OCI-LY7 (cell line): ENCODE measurements around the gene MCUR1. TPM values are rescaled to one million over a fixed set of nuclear protein-coding genes. Genes with fewer than 3 reads are reported as not detected.

Source experiments
- BruUV-seq: library from RNA; stranded (reverse); fragments of 400-500 nt; replicated peaks from 2 replicates; lab custom pipeline; 2021; lab: Mats Ljungman, UMichigan
- CTCF ChIA-PET: fragments of 300-600 bp; sonication (Branson Sonifier 250); formaldehyde crosslinking; loops from one replicate; lab custom pipeline; 2022; ENCODE audit warnings: antibody characterized with exemption; ENCODE audit not compliant: unreplicated experiment; lab: Charles Lee
- POLR2A ChIA-PET: fragments of 300-600 bp; sonication (Branson Sonifier 250); formaldehyde crosslinking; loops from one replicate; lab custom pipeline; 2022; ENCODE audit warnings: antibody characterized with exemption; lab: Charles Lee
- DNase-seq: peaks from one replicate; pipeline ENCODE4 v3.0.0-alpha.2; 2015; ENCODE audit warnings: low spot score
- H2AFZ ChIP-seq: fragments of 200-600 bp; sonication (generic), shearing (Covaris generic); 2 replicates; pipeline ENCODE4 v1.6.1; 2014; ENCODE audit warnings: mild to moderate bottlenecking, antibody characterized with exemption, low read length, moderate library complexity
- H3K27ac ChIP-seq: fragments of 200-600 bp; sonication (generic); 2 replicates; pipeline ENCODE4 v1.5.1; 2014; ENCODE audit warnings: mixed run types, low read depth, mild to moderate bottlenecking, moderate library complexity, low read length, inconsistent platforms; ENCODE audit not compliant: poor library complexity, severe bottlenecking
- H3K36me3 ChIP-seq: fragments of 200-600 bp; sonication (generic); 2 replicates; pipeline ENCODE4 v1.6.1; 2014; ENCODE audit warnings: mild to moderate bottlenecking, antibody characterized with exemption, low read length, moderate library complexity, mixed read lengths; ENCODE audit not compliant: insufficient read depth
- H3K4me1 ChIP-seq: fragments of 200-600 bp; sonication (generic); 2 replicates; pipeline ENCODE4 v1.5.1; 2014; ENCODE audit warnings: mild to moderate bottlenecking, low read length; ENCODE audit not compliant: insufficient read depth, poor library complexity, severe bottlenecking
- H3K4me2 ChIP-seq: fragments of 200-600 bp; sonication (generic); 2 replicates; pipeline ENCODE4 v1.6.1; 2014; ENCODE audit warnings: mild to moderate bottlenecking, low read length
- H3K4me3 ChIP-seq: fragments of 200-600 bp; sonication (generic); 2 replicates; pipeline ENCODE4 v1.5.1; 2014; ENCODE audit warnings: mild to moderate bottlenecking, low read depth, low read length; ENCODE audit not compliant: poor library complexity, severe bottlenecking
- H3K79me2 ChIP-seq: fragments of 200-600 bp; sonication (generic); 2 replicates; pipeline ENCODE4 v1.6.1; 2016; ENCODE audit warnings: low read depth, mild to moderate bottlenecking, low read length, moderate library complexity, mixed read lengths; ENCODE audit not compliant: insufficient read depth
- H3K9me2 ChIP-seq: fragments of 200-600 bp; sonication (generic); 2 replicates; pipeline ENCODE4 v1.6.1; 2016; ENCODE audit warnings: mild to moderate bottlenecking, low read length, mixed read lengths; ENCODE audit not compliant: insufficient read depth
- H3K9me3 ChIP-seq: fragments of 200-600 bp; sonication (generic); 2 replicates; pipeline ENCODE4 v1.6.1; 2014; ENCODE audit warnings: mild to moderate bottlenecking, mixed run types, low read length, mixed read lengths
- H4K20me1 ChIP-seq: fragments of 200-600 bp; sonication (generic); 2 replicates; pipeline ENCODE4 v1.6.1; 2014; ENCODE audit warnings: mild to moderate bottlenecking, antibody characterized with exemption, low read length, moderate library complexity, mixed read lengths; ENCODE audit not compliant: insufficient read depth
- CTCF ChIP-seq: fragments of 200-600 bp; sonication (generic); conservative IDR thresholded peaks from 2 replicates; pipeline ENCODE4 v1.5.1; 2014; ENCODE audit warnings: mild to moderate bottlenecking, antibody characterized with exemption, low read length, moderate library complexity, mixed read lengths
- EZH2phosphoT487 ChIP-seq: fragments of 200-600 bp; sonication (generic); IDR thresholded peaks from 2 replicates; pipeline ENCODE4 v1.6.1; 2018; ENCODE audit warnings: low read depth, borderline replicate concordance, mild to moderate bottlenecking, mixed run types, antibody characterized with exemption, low read length, moderate library complexity, mixed read lengths
- intact Hi-C: fragments of 100-400 bp; cut with micrococcal nuclease; formaldehyde crosslinking; loops from one replicate; pipeline ENCODE4 v1.10.0; 2022; ENCODE audit not compliant: unreplicated experiment
- total RNA-seq, 2 experiments: library from RNA; depleted of rRNA in 1 of 2; stranded (reverse); fragments of >200 nt in 1 of 2; shearing (Covaris generic) in 1 of 2; gene quantifications; 2 replicates each; pipeline ENCODE4 v1.2.3, GENCODE V29; 2014 to 2022

Gene MCUR1
- total RNA-seq, 2 experiments from 2014 or later: 17.3 to 31.1 TPM

- Histone ChIP-seq H3K9me3 (no peaks in the 10 kb centered on the region), H3K4me1 (peaks cover 30% of the 10 kb centered on the region), H3K79me2 (peaks cover 37% of the 10 kb centered on the region), H2AFZ (peak overlapping the region; percentile 95), H3K4me3 (peak overlapping the region; percentile 86), H3K36me3 (no peaks in the 10 kb centered on the region), H4K20me1 (peaks cover 16% of the 10 kb centered on the region), H3K27ac (peak overlapping the region; percentile 87), H3K9me2 (no peaks in the 10 kb centered on the region), H3K4me2 (peak overlapping the region; percentile 88)
- peak; percentile 76 for DNase-seq
- BruUV-seq: TSS peak; percentile 96
- CTCF ChIA-PET: interaction anchor here (0.6 to 1.0 kb wide), 2 partner anchors 252 to 1796 kb away, joined by 3 read pairs; no protein-coding TSS in a partner anchor
- TF ChIP-seq EZH2phosphoT487 (no peak), CTCF (no peak)
- POLR2A ChIA-PET: interaction anchor here (0.6 to 2.2 kb wide), 7 partner anchors 9 to 295 kb away, joined by 3 to 8 read pairs (median 4); no protein-coding TSS in a partner anchor
- intact Hi-C loops: loop anchor here (1.0 to 10.0 kb wide), 6 partner anchors 103 to 488 kb away; partner anchors contain the start of genes GFOD1, NOL7, SIRT5 and TBC1D7
Measured at GRCh38 chr6:13814938-13815575, 700 bp upstream of the MCUR1 start.

- Histone ChIP-seq H4K20me1 (peaks cover 16% of the 10 kb centered on the region), H3K9me3 (no peaks in the 10 kb centered on the region), H3K27ac (peak overlapping the region; percentile 87), H3K9me2 (no peaks in the 10 kb centered on the region), H2AFZ (peak overlapping the region; percentile 59), H3K4me3 (peak overlapping the region; percentile 86), H3K36me3 (peaks cover 9% of the 10 kb centered on the region), H3K79me2 (peaks cover 45% of the 10 kb centered on the region), H3K4me2 (peak overlapping the region; percentile 88), H3K4me1 (peaks cover 30% of the 10 kb centered on the region)
- no peak for TF ChIP-seq EZH2phosphoT487
- no peak for TF ChIP-seq CTCF
- BruUV-seq: no TSS peak
- ChIA-PET CTCF (interaction anchor here (0.5 kb wide), 1 partner anchor 187 kb away, joined by 3 read pairs; no protein-coding TSS in a partner anchor), POLR2A (interaction anchor here (1.2 to 2.2 kb wide), 2 partner anchors 11 to 104 kb away, joined by 4 to 8 read pairs; no protein-coding TSS in a partner anchor)
- peak; percentile 46 for DNase-seq
- intact Hi-C loops: loop anchor here (1.0 to 10.0 kb wide), 6 partner anchors 101 to 486 kb away; partner anchors contain the start of genes GFOD1, NOL7, SIRT5 and TBC1D7
Measured at GRCh38 chr6:13813621-13814175, 659 bp downstream of the MCUR1 start.
